A204.1 (cell line): ENCODE data around the gene RAB33B.
"Not testable (repeated sequence)": the region's sequence is repeated elsewhere in the genome, so short reads cannot be mapped to it uniquely, and the experiment has no call there.

Experiments used
- FAIRE-seq: peaks from 2 replicates; lab custom pipeline; 2012; peaks lifted over from hg19 to GRCh38; lab: Jason Lieb, UNC

Gene RAB33B

DNA sequence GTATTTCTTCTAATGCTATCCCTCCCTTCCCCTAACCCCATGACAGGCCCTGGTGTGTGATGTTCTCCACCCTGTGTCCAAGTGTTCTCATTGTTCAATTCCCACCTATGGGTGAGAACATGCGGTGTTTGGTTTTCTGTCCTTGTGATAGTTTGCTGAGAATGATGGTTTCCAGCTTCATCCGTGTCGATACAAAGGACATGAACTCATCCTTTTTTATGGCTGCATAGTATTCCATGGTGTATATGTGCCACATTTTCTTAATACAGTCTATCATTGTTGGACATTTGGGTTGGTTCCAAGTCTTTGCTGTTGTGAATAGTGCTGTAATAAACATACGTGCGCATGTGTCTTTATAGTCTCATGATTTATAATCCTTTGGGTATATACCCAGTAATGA, 10.6 kb downstream of the RAB33B start:
- not testable (repeated sequence) for FAIRE-seq

- no peak for FAIRE-seq
These were observed 12.0 kb downstream of the RAB33B start for GRCh38 chr4:139465922-139466321.

GRCh38 chr4:139468756-139469155, 14.8 kb downstream of the RAB33B start:
- FAIRE-seq: not testable (repeated sequence)

DNA sequence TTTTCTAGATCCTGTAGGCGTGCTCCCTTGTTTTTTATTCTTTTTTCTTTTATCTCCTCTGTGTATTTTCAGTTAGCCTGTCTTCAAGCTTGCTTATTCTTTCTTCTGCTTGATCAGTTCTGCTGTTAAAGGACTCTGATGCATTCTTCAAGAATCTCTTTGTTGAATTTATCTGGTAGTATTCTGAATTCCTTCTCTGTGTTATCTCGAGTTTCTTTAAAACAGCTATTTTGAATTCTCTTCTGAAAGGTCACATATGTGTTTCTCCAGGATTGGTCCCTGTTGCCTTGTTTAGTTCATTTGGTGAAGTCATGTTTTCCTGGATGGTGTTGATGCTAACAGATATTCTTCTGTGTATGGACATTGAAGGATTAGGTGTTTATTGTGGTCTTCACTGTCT, 15.3 kb downstream of the RAB33B start:
- no peak for FAIRE-seq

DNA sequence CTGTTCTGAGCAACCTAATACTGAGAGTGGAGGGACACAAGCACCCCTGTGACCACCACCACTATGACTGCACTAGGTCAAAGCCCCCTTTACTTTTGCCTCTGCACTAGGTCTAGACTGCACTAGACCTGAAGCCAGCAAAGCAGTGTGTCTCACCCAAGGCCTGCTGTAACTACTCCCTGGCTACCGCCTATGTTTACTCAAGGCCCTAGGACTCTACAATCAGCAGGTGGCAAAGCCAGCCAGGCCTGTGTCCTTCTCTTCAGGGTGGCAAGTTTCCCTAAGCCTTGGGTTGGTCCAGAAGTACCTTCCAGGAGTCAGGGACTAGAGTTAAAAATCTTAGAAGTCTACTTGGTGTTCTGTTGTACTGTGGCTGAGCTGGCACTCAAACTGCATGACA, 15.9 kb downstream of the RAB33B start:
- FAIRE-seq: no peak

- no peak for FAIRE-seq
These were observed 16.4 kb downstream of the RAB33B start for GRCh38 chr4:139470295-139470694.

DNA sequence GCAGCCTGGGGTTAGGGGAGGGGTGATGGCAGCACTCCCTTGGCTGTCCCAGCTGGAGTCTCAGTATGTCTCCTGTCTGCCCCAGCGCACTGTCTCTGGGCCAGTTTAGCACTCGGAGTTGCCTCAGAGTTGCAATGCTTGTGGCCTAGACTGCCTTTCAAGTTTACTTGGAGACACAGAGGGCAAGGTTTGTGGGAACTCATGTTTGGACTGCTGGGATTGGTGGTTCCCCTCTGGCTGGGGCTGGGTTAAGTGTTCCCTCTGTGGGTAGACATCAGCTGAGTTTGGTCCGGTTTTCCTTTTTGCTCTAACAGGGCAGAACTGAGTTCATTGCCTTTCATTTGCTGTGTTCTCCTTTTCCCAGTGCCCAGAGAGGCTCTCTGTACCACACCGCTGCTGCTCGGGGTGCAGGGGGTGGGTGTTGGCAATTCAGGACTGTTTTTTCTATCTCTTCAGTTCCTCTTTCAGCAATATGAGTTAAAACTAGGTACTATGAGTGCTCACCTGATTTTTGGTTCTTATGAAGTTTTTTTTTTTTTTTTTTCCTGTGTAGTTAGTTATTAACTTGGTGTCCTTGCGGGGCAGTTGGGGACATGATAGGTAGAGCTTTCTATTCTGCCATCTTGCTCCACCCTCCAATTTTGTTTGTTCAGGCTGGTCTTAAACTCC, 17.2 kb downstream of the RAB33B start:
- no peak for FAIRE-seq

- no peak for FAIRE-seq
These were observed 18.9 kb downstream of the RAB33B start for GRCh38 chr4:139472852-139473251.

- no peak for FAIRE-seq
These were observed 22.4 kb downstream of the RAB33B start for GRCh38 chr4:139476363-139476762.

DNA sequence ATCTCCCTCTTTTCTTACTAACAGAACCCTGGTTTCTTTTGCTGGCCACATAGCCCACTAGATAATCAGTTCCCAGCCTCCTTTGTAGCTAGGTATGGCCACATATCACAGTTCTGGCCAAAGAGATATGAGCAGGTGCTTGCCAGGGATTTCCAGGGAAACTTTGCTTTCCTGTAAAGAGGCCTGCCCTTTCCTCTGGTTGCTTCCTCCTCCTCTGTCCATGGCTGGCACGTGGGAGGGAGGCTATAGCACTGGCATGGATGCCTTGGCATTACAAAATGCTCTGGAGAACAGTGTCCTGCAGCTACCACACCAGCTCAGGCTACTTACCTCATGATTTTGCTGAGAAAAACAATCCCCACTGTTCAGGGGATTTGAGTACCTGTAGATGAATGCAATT, 27.5 kb downstream of the RAB33B start:
- no peak for FAIRE-seq

- no peak for FAIRE-seq
These were observed 29.1 kb downstream of the RAB33B start for GRCh38 chr4:139483000-139483399.

GRCh38 chr4:139484783-139485311, 30.9 kb downstream of the RAB33B start:
- FAIRE-seq: no peak

GRCh38 chr4:139488442-139488841, 34.5 kb downstream of the RAB33B start:
- no peak for FAIRE-seq

DNA sequence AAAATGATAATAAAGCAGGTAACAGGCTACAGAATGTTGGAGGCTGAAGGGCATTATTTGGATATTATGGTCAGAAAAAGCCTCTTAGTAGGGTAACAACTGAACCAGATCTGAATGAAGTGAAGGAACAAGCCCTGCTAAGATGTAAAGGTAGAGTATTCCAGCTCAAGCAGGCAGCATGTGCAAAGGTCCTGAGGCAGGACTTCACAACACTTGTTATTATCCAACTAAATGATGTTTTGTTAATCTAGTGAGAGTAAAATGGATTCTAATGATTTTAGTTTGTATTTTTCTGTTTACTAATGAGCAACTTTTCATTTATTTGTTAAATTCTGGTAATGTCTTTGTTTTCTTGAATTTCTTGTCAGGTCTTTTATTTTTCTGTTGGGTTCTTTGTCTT, 35.7 kb downstream of the RAB33B start:
- no peak for FAIRE-seq

- no peak for FAIRE-seq
These were observed 38.5 kb downstream of the RAB33B start for GRCh38 chr4:139492429-139492828.

- FAIRE-seq: no peak
These were observed 39.3 kb downstream of the RAB33B start for GRCh38 chr4:139493176-139493575.

DNA sequence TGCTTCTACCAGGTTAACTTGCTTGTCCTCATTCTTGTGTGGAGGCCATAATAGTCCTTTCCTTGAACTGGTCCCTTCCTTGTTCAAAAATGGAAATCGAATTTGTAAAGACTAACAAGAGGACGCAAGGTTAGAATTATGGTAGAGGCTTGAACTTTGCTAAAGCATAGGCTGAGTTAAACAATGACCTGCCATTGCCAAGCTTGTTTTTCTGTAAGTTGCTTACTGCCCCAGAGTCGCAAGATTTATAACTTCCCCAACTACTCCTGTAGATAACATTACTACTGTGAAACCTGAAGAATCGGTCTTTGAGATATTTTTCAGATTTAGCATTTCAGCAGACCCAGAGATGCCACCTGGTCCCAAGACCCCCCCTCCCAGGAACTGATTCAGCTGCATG, 45.3 kb downstream of the RAB33B start:
- no peak for FAIRE-seq

DNA sequence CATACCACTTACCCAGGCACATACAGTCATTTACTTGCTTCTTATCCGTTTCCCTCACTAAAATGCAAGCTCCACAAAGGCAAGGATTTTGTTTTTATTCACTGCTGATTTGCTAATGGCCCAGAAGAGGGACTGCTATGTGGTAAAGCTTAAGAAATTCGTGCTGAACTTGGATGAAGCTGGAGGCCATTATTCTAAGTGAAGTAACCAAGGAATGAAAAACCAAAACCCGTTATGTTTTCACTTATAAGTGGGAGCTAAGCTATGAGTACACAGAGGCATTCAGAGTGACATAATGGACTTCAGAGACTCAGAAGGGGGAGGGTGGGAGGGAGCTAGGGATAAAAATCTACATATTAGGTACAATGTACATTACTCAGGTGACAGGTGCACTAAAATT, 47.2 kb downstream of the RAB33B start:
- no peak for FAIRE-seq

GRCh38 chr4:139501527-139501926, 47.6 kb downstream of the RAB33B start:
- FAIRE-seq: no peak

DNA sequence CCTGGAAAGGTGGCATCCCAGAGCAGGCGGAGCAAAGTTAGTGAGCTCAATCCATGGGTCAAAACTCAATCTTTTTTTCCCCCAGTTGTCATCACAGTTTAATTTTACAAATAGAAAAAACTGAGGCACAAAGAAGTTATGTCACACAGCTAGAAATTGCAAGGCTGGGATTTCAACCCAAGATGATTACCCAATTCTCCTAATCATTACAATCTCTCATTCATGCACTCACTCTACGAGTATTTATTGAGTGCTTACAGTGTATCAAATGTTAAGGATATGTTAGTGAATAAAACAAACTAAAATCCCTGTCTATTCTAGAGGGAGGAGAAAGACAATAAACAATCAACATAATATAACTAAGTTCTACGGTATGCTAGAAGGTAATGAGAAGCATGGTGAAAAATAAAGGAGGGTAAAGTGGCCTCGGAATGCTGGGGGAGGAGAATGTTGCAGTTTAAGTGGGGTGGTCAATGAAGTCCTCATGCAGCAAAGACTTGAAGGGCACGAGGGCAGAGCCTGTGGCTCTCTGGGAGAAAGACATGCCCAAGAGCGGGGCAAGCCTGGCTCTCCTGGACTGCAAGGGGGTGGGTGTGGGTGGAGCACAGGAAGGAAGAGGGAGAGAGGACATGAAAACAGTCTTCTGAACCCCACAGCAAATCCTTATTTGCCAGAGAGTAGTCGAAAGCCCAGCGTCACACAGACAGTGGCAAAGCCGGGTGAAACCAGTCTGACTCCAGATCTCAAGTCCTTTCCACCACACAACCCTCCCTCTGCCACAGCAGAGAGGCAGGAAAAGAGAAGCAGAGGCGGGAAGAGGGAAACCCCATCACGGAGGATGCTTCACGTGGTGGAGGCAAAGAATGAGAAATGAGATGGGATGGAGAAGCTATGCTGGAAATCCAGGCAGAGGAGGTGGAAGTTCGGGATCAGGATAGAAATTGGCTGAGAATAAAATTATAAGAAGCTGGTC, 48.3 kb downstream of the RAB33B start:
- no peak for FAIRE-seq

DNA sequence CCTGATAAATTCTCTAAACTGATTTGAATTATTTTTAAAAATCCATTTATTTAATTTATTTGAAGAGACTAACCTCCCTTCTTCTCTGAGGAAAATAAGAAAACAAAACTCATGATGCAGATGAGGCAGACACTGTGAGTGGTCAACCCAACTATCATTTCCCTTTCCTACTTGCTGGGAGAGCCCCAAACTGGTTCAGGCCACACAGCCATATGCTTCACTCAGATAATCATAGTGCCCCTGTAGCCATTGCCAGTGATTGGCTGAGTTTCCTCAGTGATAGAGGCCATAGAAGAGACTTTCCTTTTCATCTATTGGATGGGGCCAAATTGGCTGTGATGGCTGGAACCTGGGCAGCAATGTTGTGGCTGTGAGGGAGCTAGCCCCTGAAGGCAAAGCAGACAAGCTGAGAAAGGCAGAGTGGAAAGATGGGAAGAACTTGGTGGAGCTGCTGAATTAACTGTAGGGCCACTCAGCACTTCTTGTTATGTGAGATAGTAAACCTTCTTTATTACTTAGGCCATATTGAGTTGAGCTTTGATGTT, 49.8 kb downstream of the RAB33B start:
- FAIRE-seq: no peak

DNA sequence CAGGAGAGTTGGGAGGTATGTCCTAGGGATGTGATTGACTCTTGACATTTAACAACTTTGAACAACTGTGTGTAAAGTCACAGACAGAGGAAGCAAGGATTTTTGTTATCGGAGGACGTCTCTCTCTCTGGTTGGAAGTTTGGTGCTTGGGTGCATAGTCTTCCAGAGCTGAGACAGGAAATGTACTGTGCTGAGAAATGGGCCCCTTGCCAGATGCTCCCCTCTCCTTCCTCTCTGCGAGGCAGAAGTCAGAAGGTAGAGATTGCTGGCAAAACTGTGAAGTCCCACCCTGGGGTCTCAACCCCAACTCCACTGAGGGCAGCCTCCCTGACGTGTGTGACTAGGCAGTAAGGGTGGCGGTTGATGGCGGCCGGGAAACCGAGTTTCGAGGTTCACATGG, 52.9 kb downstream of the RAB33B start:
- no peak for FAIRE-seq
